ENCODE results near the gene CPNE2.

CPNE2 gene

DNA sequence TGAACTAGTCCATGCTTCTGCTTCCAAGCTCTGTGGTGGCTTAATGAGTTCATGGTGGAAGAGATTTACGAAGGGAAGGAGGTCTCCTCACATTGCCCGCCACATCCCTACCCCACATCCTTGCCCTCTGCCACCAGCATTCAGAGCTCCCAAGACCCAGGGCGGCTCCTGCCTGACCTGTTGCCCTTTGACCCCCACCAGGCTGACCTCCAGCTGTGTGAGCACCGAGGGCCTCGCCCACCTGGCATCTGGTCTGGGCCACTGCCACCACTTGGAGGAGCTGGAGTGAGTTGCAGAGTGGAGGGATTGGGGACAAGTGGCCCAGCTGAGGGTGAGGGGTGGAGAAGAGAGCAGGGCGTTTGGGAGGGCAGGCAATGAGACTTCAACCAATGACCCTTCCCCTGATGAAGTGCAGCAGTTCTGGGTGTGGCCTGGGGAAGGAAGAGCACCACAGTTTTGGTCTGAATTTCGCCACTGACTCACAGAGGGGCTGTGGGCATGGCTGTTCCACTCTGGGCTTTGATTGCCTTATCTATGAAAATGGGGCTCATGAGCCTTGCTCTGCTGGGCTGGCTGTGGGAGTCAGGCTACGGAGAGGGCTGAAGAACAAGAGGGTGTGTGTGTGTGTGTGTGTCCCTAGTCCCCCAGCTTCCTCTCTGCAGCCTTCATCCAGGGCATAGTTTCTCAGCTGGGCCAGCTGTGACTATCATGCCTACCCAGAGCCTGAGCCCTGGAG is 22.6 kb upstream of the CPNE2 start:
- no peak for TF ChIP-seq POLR2AphosphoS5 (IDR thresholded peaks at IDR 0.05; ENCODE audit: low read depth, low read length)
- no peak for TF ChIP-seq SIN3A (IDR thresholded peaks at IDR 0.05; ENCODE audit: borderline replicate concordance, insufficient read depth, low read length)
- no peak for TF ChIP-seq TAF1 (IDR thresholded peaks at IDR 0.05; ENCODE audit: borderline replicate concordance, insufficient read depth, low read length)
- TF ChIP-seq, protein P1, sequence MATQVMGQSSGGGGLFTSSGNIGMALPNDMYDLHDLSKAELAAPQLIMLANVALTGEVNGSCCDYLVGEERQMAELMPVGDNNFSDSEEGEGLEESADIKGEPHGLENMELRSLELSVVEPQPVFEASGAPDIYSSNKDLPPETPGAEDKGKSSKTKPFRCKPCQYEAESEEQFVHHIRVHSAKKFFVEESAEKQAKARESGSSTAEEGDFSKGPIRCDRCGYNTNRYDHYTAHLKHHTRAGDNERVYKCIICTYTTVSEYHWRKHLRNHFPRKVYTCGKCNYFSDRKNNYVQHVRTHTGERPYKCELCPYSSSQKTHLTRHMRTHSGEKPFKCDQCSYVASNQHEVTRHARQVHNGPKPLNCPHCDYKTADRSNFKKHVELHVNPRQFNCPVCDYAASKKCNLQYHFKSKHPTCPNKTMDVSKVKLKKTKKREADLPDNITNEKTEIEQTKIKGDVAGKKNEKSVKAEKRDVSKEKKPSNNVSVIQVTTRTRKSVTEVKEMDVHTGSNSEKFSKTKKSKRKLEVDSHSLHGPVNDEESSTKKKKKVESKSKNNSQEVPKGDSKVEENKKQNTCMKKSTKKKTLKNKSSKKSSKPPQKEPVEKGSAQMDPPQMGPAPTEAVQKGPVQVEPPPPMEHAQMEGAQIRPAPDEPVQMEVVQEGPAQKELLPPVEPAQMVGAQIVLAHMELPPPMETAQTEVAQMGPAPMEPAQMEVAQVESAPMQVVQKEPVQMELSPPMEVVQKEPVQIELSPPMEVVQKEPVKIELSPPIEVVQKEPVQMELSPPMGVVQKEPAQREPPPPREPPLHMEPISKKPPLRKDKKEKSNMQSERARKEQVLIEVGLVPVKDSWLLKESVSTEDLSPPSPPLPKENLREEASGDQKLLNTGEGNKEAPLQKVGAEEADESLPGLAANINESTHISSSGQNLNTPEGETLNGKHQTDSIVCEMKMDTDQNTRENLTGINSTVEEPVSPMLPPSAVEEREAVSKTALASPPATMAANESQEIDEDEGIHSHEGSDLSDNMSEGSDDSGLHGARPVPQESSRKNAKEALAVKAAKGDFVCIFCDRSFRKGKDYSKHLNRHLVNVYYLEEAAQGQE (IDR thresholded peaks at IDR 0.05; ENCODE audit: insufficient read depth in 1 of 2, low read depth in 2 of 2, low read length in 2 of 2): no peak
- no peak for TF ChIP-seq FOXP2 (optimal IDR thresholded peaks at IDR 0.05; ENCODE audit: borderline replicate concordance, extremely low read depth, extremely low read length, insufficient read depth)

DNA sequence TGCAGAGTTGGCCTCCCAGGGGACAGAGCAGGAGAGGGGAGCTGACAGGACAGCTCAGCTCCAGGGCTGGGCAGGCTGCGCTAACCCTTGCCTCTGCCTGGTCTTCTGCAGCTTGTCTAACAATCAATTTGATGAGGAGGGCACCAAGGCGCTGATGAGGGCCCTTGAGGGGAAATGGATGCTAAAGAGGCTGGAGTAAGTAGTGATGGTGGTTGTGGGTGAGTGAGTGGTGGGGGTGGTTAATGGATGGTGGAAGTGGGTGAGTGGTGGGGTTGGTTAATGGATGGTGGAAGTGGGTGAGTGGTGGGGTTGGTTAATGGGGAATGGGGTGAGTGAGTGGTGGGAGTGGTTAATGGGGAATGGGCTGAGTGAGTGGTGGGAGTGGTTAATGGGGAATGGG is 22.0 kb upstream of the CPNE2 start:
- TF ChIP-seq SIN3A (IDR thresholded peaks at IDR 0.05; ENCODE audit: borderline replicate concordance, insufficient read depth, low read length) (no peak), POLR2AphosphoS5 (IDR thresholded peaks at IDR 0.05; ENCODE audit: low read depth, low read length) (no peak), FOXP2 (optimal IDR thresholded peaks at IDR 0.05; ENCODE audit: borderline replicate concordance, extremely low read depth, extremely low read length, insufficient read depth) (no peak), TAF1 (IDR thresholded peaks at IDR 0.05; ENCODE audit: borderline replicate concordance, insufficient read depth, low read length) (no peak)
- TF ChIP-seq, protein P1 (IDR thresholded peaks at IDR 0.05; ENCODE audit: insufficient read depth in 1 of 2, low read depth in 2 of 2, low read length in 2 of 2): no peak

DNA sequence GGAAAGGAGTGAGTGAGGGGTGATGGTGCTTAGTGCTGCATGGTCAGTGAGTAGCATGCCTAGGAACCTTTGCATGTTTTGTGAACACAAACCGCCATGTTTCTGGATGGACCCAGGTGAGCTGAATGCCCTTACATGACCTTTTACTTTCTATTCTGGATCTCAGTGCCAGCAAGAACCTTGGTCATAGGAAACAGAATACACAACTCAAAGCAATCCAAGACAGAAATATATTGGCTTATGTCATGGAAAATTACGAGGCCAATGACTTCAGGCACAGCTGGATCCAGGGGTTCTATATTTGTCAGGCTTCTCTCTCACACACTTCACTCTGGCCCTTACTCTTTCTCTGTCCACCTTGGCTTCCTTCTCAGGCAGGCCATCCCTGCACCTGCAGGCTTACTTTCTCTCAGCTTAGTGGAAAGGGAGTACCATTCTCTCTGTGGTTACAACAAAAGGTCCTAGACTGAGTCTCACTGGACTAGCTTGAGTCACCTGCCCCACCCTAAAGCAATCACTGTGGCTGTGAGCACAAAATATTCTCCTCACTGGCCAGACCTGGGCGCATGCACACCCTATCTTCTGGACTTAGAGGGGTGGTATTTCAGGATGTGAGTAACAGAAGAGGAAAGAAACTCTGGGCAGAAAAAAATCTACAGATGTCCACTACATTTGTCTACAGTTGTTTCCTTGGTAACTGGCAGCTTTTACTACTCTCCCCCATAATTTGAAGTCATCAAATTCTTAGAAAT is 20.4 kb upstream of the CPNE2 start:
- TF ChIP-seq POLR2AphosphoS5 (IDR thresholded peaks at IDR 0.05; ENCODE audit: low read depth, low read length) (no peak), FOXP2 (optimal IDR thresholded peaks at IDR 0.05; ENCODE audit: borderline replicate concordance, extremely low read depth, extremely low read length, insufficient read depth) (no peak), SIN3A (IDR thresholded peaks at IDR 0.05; ENCODE audit: borderline replicate concordance, insufficient read depth, low read length) (no peak), TAF1 (IDR thresholded peaks at IDR 0.05; ENCODE audit: borderline replicate concordance, insufficient read depth, low read length) (no peak)
- TF ChIP-seq, protein P1 (IDR thresholded peaks at IDR 0.05; ENCODE audit: insufficient read depth in 1 of 2, low read depth in 2 of 2, low read length in 2 of 2): no peak

DNA sequence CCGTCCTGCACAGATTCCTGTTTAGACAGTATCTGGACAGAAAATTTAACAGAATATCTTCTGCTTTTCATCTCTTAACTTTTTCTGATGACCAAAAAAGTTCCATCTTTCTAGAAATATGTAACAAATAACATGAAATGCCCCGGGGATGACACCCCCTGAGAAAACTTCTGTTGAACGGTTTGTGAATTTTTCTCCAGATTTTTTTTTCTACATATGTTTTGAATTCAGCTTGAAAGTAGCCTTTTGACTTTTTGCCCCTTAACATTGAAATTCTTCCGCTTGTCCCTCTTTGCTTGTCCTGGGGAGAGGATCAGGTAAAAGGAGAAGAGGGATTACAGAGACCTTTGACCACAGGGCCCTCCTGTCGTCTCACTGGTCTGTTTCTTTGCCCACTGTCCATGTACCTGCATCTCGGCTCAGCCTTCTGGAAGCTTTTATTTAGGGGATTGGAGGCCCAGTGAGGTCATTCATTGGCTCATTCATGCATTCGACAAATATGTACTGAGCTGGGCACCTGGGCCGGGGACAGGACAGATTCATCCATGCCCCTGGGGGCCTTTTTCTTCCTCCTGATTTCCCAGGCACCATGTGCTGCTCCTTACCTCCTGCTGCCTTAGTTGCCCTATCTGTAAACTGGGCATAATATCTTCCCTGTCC is 19.6 kb upstream of the CPNE2 start:
- no peak for TF ChIP-seq FOXP2 (optimal IDR thresholded peaks at IDR 0.05; ENCODE audit: borderline replicate concordance, extremely low read depth, extremely low read length, insufficient read depth)
- TF ChIP-seq POLR2AphosphoS5 (IDR thresholded peaks at IDR 0.05; ENCODE audit: low read depth, low read length): no peak
- no peak for TF ChIP-seq SIN3A (IDR thresholded peaks at IDR 0.05; ENCODE audit: borderline replicate concordance, insufficient read depth, low read length)
- no peak for TF ChIP-seq TAF1 (IDR thresholded peaks at IDR 0.05; ENCODE audit: borderline replicate concordance, insufficient read depth, low read length)
- TF ChIP-seq, protein P1 (IDR thresholded peaks at IDR 0.05; ENCODE audit: insufficient read depth in 1 of 2, low read depth in 2 of 2, low read length in 2 of 2): no peak

All from PFSK-1 (cell line).